ENCODE data around the gene GABPB1.

GABPB1 gene

GRCh38 chr15:50307799-50308198 is 47.2 kb downstream of the GABPB1 start:
- H3K9ac ChIP-seq (ENCODE audit: low read length) = no peak overlapping the region
- no peak overlapping the region for H2AFZ ChIP-seq (ENCODE audit: low read depth, low read length)
- peaks cover 9% of the 10 kb centered on the region for H3K4me1 ChIP-seq (ENCODE audit: low read length)
- H3K36me3 ChIP-seq (replicated peaks; ENCODE audit: low read depth, low read length) = peaks cover 24% of the 10 kb centered on the region
- no peak overlapping the region for H3K4me3 ChIP-seq (ENCODE audit: low read length)
- H3K4me2 ChIP-seq (ENCODE audit: low read length) = no peak overlapping the region
- TF ChIP-seq EZH2phosphoT487 (IDR thresholded peaks at IDR 0.05; ENCODE audit: low read depth) = no peak
- TF ChIP-seq CTCF (IDR thresholded peaks at IDR 0.05; ENCODE audit: low read depth, low read length) = no peak
- no peak overlapping the region for H3K27ac ChIP-seq (ENCODE audit: low read length)
- H3K27me3 ChIP-seq (ENCODE audit: low read depth, low read length) = no peaks in the 10 kb centered on the region
- peaks cover 13% of the 10 kb centered on the region; the same call in 1 of the 2 replicates for H3K79me2 ChIP-seq (ENCODE audit: low read length)
- peaks cover 8% of the 10 kb centered on the region for H3K9me3 ChIP-seq (ENCODE audit: insufficient read depth, low read length)
- H4K20me1 ChIP-seq (ENCODE audit: insufficient read depth, low read length) = peaks cover 6% of the 10 kb centered on the region

- no peaks in the 10 kb centered on the region for H3K79me2 ChIP-seq (ENCODE audit: low read length)
- peaks cover 9% of the 10 kb centered on the region for H3K4me1 ChIP-seq (ENCODE audit: low read length)
- H3K27ac ChIP-seq (ENCODE audit: low read length) = no peak overlapping the region
- peaks cover 30% of the 10 kb centered on the region for H3K36me3 ChIP-seq (replicated peaks; ENCODE audit: low read depth, low read length)
- no peak overlapping the region for H3K4me3 ChIP-seq (ENCODE audit: low read length)
- no peaks in the 10 kb centered on the region for H3K27me3 ChIP-seq (ENCODE audit: low read depth, low read length)
- H3K4me2 ChIP-seq (ENCODE audit: low read length) = no peak overlapping the region
- no peak overlapping the region for H2AFZ ChIP-seq (ENCODE audit: low read depth, low read length)
- H3K9ac ChIP-seq (ENCODE audit: low read length) = no peak overlapping the region
- peaks cover 8% of the 10 kb centered on the region for H3K9me3 ChIP-seq (ENCODE audit: insufficient read depth, low read length)
- no peaks in the 10 kb centered on the region for H4K20me1 ChIP-seq (ENCODE audit: insufficient read depth, low read length)
- TF ChIP-seq EZH2phosphoT487 (IDR thresholded peaks at IDR 0.05; ENCODE audit: low read depth) = no peak
- no peak for TF ChIP-seq CTCF (IDR thresholded peaks at IDR 0.05; ENCODE audit: low read depth, low read length)
Measured at GRCh38 chr15:50304836-50305235, 50.2 kb downstream of the GABPB1 start.

GRCh38 chr15:50302581-50302980 is 52.4 kb downstream of the GABPB1 start:
- Histone ChIP-seq H3K79me2 (ENCODE audit: low read length) (no peaks in the 10 kb centered on the region), H3K9me3 (ENCODE audit: insufficient read depth, low read length) (peaks cover 1% of the 10 kb centered on the region; the same call in 1 of the 2 replicates), H3K27me3 (ENCODE audit: low read depth, low read length) (no peaks in the 10 kb centered on the region), H3K4me2 (ENCODE audit: low read length) (no peak overlapping the region), H3K27ac (ENCODE audit: low read length) (no peak overlapping the region), H3K36me3 (replicated peaks; ENCODE audit: low read depth, low read length) (peaks cover 25% of the 10 kb centered on the region), H3K4me3 (ENCODE audit: low read length) (no peak overlapping the region), H2AFZ (ENCODE audit: low read depth, low read length) (no peak overlapping the region), H4K20me1 (ENCODE audit: insufficient read depth, low read length) (no peaks in the 10 kb centered on the region), H3K4me1 (ENCODE audit: low read length) (peaks cover 9% of the 10 kb centered on the region), H3K9ac (ENCODE audit: low read length) (no peak overlapping the region)
- no peak for TF ChIP-seq EZH2phosphoT487 (IDR thresholded peaks at IDR 0.05; ENCODE audit: low read depth)
- no peak for TF ChIP-seq CTCF (IDR thresholded peaks at IDR 0.05; ENCODE audit: low read depth, low read length)

- H3K36me3 ChIP-seq (replicated peaks; ENCODE audit: low read depth, low read length) = peaks cover 17% of the 10 kb centered on the region
- no peaks in the 10 kb centered on the region for H3K79me2 ChIP-seq (ENCODE audit: low read length)
Measured at GRCh38 chr15:50298340-50298739, 56.7 kb downstream of the GABPB1 start.

More at GRCh38 chr15:50298340-50298739, 56.7 kb downstream of the GABPB1 start:
- Histone ChIP-seq H3K9ac (ENCODE audit: low read length) (no peak overlapping the region), H2AFZ (ENCODE audit: low read depth, low read length) (no peak overlapping the region), H3K4me1 (ENCODE audit: low read length) (peaks cover 9% of the 10 kb centered on the region), H4K20me1 (ENCODE audit: insufficient read depth, low read length) (no peaks in the 10 kb centered on the region), H3K27ac (ENCODE audit: low read length) (no peak overlapping the region), H3K4me2 (ENCODE audit: low read length) (no peak overlapping the region), H3K4me3 (ENCODE audit: low read length) (no peak overlapping the region), H3K9me3 (ENCODE audit: insufficient read depth, low read length) (no peaks in the 10 kb centered on the region), H3K27me3 (ENCODE audit: low read depth, low read length) (no peaks in the 10 kb centered on the region)
- TF ChIP-seq CTCF (IDR thresholded peaks at IDR 0.05; ENCODE audit: low read depth, low read length) = no peak
- no peak for TF ChIP-seq EZH2phosphoT487 (IDR thresholded peaks at IDR 0.05; ENCODE audit: low read depth)

Data from OCI-LY3 (cell line).